ENCODE measurements around the gene TSEN2.
"Not testable (repeated sequence)": the region's sequence is repeated elsewhere in the genome, so short reads cannot be mapped to it uniquely, and the experiment has no call there.

The TSEN2 gene

GRCh38 chr3:12467746-12468145 is 16.5 kb upstream of the TSEN2 start:
- in situ Hi-C loops (cut with MboI; ENCODE audit: low pct_unique_long_range_greater_than_20kb, low sequenced_read_pairs) = loop anchor here (25.0 kb wide), 1 partner anchor 330 kb away; no protein-coding TSS in a partner anchor
- DNase-seq = no peak

GRCh38 chr3:12468276-12468675 is 16.0 kb upstream of the TSEN2 start:
- in situ Hi-C loops (cut with MboI; ENCODE audit: low pct_unique_long_range_greater_than_20kb, low sequenced_read_pairs) = loop anchor here (25.0 kb wide), 1 partner anchor 331 kb away; no protein-coding TSS in a partner anchor
- DNase-seq = no peak

- no peak for DNase-seq
- in situ Hi-C loops (cut with MboI; ENCODE audit: low pct_unique_long_range_greater_than_20kb, low sequenced_read_pairs) = loop anchor here (25.0 kb wide), 1 partner anchor 331 kb away; no protein-coding TSS in a partner anchor
Measured at GRCh38 chr3:12468757-12469156, 15.5 kb upstream of the TSEN2 start.

GRCh38 chr3:12469222-12469621 is 15.1 kb upstream of the TSEN2 start:
- DNase-seq = not testable (repeated sequence)
- in situ Hi-C loops (cut with MboI; ENCODE audit: low pct_unique_long_range_greater_than_20kb, low sequenced_read_pairs) = loop anchor here (25.0 kb wide), 1 partner anchor 332 kb away; no protein-coding TSS in a partner anchor

- in situ Hi-C loops (cut with MboI; ENCODE audit: low pct_unique_long_range_greater_than_20kb, low sequenced_read_pairs) = loop anchor here (25.0 kb wide), 1 partner anchor 333 kb away; no protein-coding TSS in a partner anchor
- DNase-seq = no peak
Measured at GRCh38 chr3:12470111-12470510, 14.2 kb upstream of the TSEN2 start.

- DNase-seq = no peak
- in situ Hi-C loops (cut with MboI; ENCODE audit: low pct_unique_long_range_greater_than_20kb, low sequenced_read_pairs) = loop anchor here (25.0 kb wide), 1 partner anchor 333 kb away; no protein-coding TSS in a partner anchor
Measured at GRCh38 chr3:12470680-12471079, 13.6 kb upstream of the TSEN2 start.

GRCh38 chr3:12471241-12471640 is 13.0 kb upstream of the TSEN2 start:
- no peak for DNase-seq
- in situ Hi-C loops (cut with MboI; ENCODE audit: low pct_unique_long_range_greater_than_20kb, low sequenced_read_pairs) = loop anchor here (25.0 kb wide), 1 partner anchor 334 kb away; no protein-coding TSS in a partner anchor

- in situ Hi-C loops (cut with MboI; ENCODE audit: low pct_unique_long_range_greater_than_20kb, low sequenced_read_pairs) = loop anchor here (25.0 kb wide), 1 partner anchor 335 kb away; no protein-coding TSS in a partner anchor
- DNase-seq = no peak
Measured at GRCh38 chr3:12472000-12472610, 12.2 kb upstream of the TSEN2 start.

- in situ Hi-C loops (cut with MboI; ENCODE audit: low pct_unique_long_range_greater_than_20kb, low sequenced_read_pairs) = loop anchor here (25.0 kb wide), 1 partner anchor 335 kb away; no protein-coding TSS in a partner anchor
- DNase-seq = no peak
Measured at GRCh38 chr3:12472796-12473195, 11.5 kb upstream of the TSEN2 start.

- in situ Hi-C loops (cut with MboI; ENCODE audit: low pct_unique_long_range_greater_than_20kb, low sequenced_read_pairs) = loop anchor here (25.0 kb wide), 1 partner anchor 336 kb away; no protein-coding TSS in a partner anchor
- no peak for DNase-seq
Measured at GRCh38 chr3:12473511-12473910, 10.8 kb upstream of the TSEN2 start.

- DNase-seq = no peak
- in situ Hi-C loops (cut with MboI; ENCODE audit: low pct_unique_long_range_greater_than_20kb, low sequenced_read_pairs) = no loop called here
Measured at GRCh38 chr3:12476238-12476897, 7.9 kb upstream of the TSEN2 start.

GRCh38 chr3:12477256-12477655 is 7.0 kb upstream of the TSEN2 start:
- in situ Hi-C loops (cut with MboI; ENCODE audit: low pct_unique_long_range_greater_than_20kb, low sequenced_read_pairs) = no loop called here
- DNase-seq = no peak

GRCh38 chr3:12478326-12478725 is 6.0 kb upstream of the TSEN2 start:
- in situ Hi-C loops (cut with MboI; ENCODE audit: low pct_unique_long_range_greater_than_20kb, low sequenced_read_pairs) = no loop called here
- DNase-seq = no peak

GRCh38 chr3:12479198-12479597 is 5.1 kb upstream of the TSEN2 start:
- DNase-seq; in situ Hi-C loops (cut with MboI; ENCODE audit: low pct_unique_long_range_greater_than_20kb, low sequenced_read_pairs): not testable (repeated sequence)

- DNase-seq = peak; percentile 60
- in situ Hi-C loops (cut with MboI; ENCODE audit: low pct_unique_long_range_greater_than_20kb, low sequenced_read_pairs) = no loop called here
Measured at GRCh38 chr3:12479919-12480427, 4.3 kb upstream of the TSEN2 start.

- in situ Hi-C loops (cut with MboI; ENCODE audit: low pct_unique_long_range_greater_than_20kb, low sequenced_read_pairs) = no loop called here
- DNase-seq = no peak
Measured at GRCh38 chr3:12483410-12483809, 870 bp upstream of the TSEN2 start.

GRCh38 chr3:12483872-12484197 is 445 bp upstream of the TSEN2 start:
- no peak for DNase-seq
- in situ Hi-C loops (cut with MboI; ENCODE audit: low pct_unique_long_range_greater_than_20kb, low sequenced_read_pairs) = no loop called here

- no peak for DNase-seq
- in situ Hi-C loops (cut with MboI; ENCODE audit: low pct_unique_long_range_greater_than_20kb, low sequenced_read_pairs) = no loop called here
Measured at GRCh38 chr3:12484983-12485327, 675 bp downstream of the TSEN2 start.

- in situ Hi-C loops (cut with MboI; ENCODE audit: low pct_unique_long_range_greater_than_20kb, low sequenced_read_pairs) = no loop called here
Measured at GRCh38 chr3:12486001-12486400, 1.7 kb downstream of the TSEN2 start.

GRCh38 chr3:12486916-12487315 is 2.6 kb downstream of the TSEN2 start:
- peak; percentile 47 for DNase-seq
- in situ Hi-C loops (cut with MboI; ENCODE audit: low pct_unique_long_range_greater_than_20kb, low sequenced_read_pairs) = no loop called here

More at GRCh38 chr3:12486001-12486400, 1.7 kb downstream of the TSEN2 start:
- DNase-seq = no peak

Measured in KBM-7 (cell line).